ENCODE results near the gene TRAF2. TPM values are rescaled to one million over a fixed set of nuclear protein-coding genes. Genes with fewer than 3 reads are reported as not detected.

TRAF2 gene
- polyA plus RNA-seq, 3 donors, result 10.2 to 15.9 (median 14.7) TPM

- DNase-seq (ENCODE audit: extremely low read depth in 1 of 11, low read depth in 9 of 11, low spot score in 4 of 11), result no peak
Observed at GRCh38 chr9:136854842-136855460, 31.4 kb upstream of the TRAF2 start.

GRCh38 chr9:136855461-136856078 is 30.7 kb upstream of the TRAF2 start:
- no peak for DNase-seq (ENCODE audit: extremely low read depth in 1 of 11, low read depth in 9 of 11, low spot score in 4 of 11)

- no peak for DNase-seq (ENCODE audit: extremely low read depth in 1 of 11, low read depth in 9 of 11, low spot score in 4 of 11)
Observed at GRCh38 chr9:136856079-136856476, 30.2 kb upstream of the TRAF2 start.

GRCh38 chr9:136856541-136857141 is 29.7 kb upstream of the TRAF2 start:
- no peak for DNase-seq (ENCODE audit: extremely low read depth in 1 of 11, low read depth in 9 of 11, low spot score in 4 of 11)

GRCh38 chr9:136857166-136857565 is 29.1 kb upstream of the TRAF2 start:
- no peak for DNase-seq (ENCODE audit: extremely low read depth in 1 of 11, low read depth in 9 of 11, low spot score in 4 of 11)

GRCh38 chr9:136857581-136858412 is 28.5 kb upstream of the TRAF2 start:
- no peak for DNase-seq (ENCODE audit: extremely low read depth in 1 of 11, low read depth in 9 of 11, low spot score in 4 of 11)

- no peak for DNase-seq (ENCODE audit: extremely low read depth in 1 of 11, low read depth in 9 of 11, low spot score in 4 of 11)
Observed at GRCh38 chr9:136858452-136858843, 27.9 kb upstream of the TRAF2 start.

- DNase-seq (ENCODE audit: extremely low read depth in 1 of 11, low read depth in 9 of 11, low spot score in 4 of 11), result no peak
Observed at GRCh38 chr9:136858844-136859757, 27.2 kb upstream of the TRAF2 start.

GRCh38 chr9:136860529-136860928 is 25.8 kb upstream of the TRAF2 start:
- no peak for DNase-seq (ENCODE audit: extremely low read depth in 1 of 11, low read depth in 9 of 11, low spot score in 4 of 11)

- DNase-seq (ENCODE audit: extremely low read depth in 1 of 11, low read depth in 9 of 11, low spot score in 4 of 11), result no peak
Observed at GRCh38 chr9:136860933-136861873, 25.1 kb upstream of the TRAF2 start.

- DNase-seq (ENCODE audit: extremely low read depth in 1 of 11, low read depth in 9 of 11, low spot score in 4 of 11), result no peak
Observed at GRCh38 chr9:136861874-136862457, 24.4 kb upstream of the TRAF2 start.

GRCh38 chr9:136862849-136863622 is 23.3 kb upstream of the TRAF2 start:
- DNase-seq (ENCODE audit: extremely low read depth in 1 of 11, low read depth in 9 of 11, low spot score in 4 of 11), result no peak

GRCh38 chr9:136863623-136864273 is 22.6 kb upstream of the TRAF2 start:
- DNase-seq (ENCODE audit: extremely low read depth in 1 of 11, low read depth in 9 of 11, low spot score in 4 of 11), result no peak

- DNase-seq (ENCODE audit: extremely low read depth in 1 of 11, low read depth in 9 of 11, low spot score in 4 of 11), result no peak
Observed at GRCh38 chr9:136865041-136865767, 21.1 kb upstream of the TRAF2 start.

- DNase-seq (ENCODE audit: extremely low read depth in 1 of 11, low read depth in 9 of 11, low spot score in 4 of 11), result no peak
Observed at GRCh38 chr9:136865768-136866103, 20.6 kb upstream of the TRAF2 start.
